K562 (cell line): ENCODE measurements around the gene ESRRB. TPM values are rescaled to one million over a fixed set of nuclear protein-coding genes. Genes with fewer than 3 reads are reported as not detected.

Experiments
- ATAC-seq: fragments of 200-7000 bp; cut with Tn5 transposase; 3 replicates; pipeline ENCODE4 v1.9.1; 2020; ENCODE audit warnings: moderate library complexity
- BruUV-seq: library from RNA; stranded (reverse); fragments of 400-500 nt; replicated peaks from 2 replicates; lab custom pipeline; 2021; lab: Mats Ljungman, UMichigan
- CTCF ChIA-PET: fragments of 300-600 bp; formaldehyde crosslinking; extraction: SDS; loops from one replicate; lab custom pipeline; 2021; ENCODE audit warnings: low intra/inter-chr PET ratio; lab: Yijun Ruan, JAX
- POLR2A ChIA-PET: fragments of 300-600, 350-650 bp; sonication (Branson Sonifier 250); formaldehyde crosslinking; extraction: SDS; loops from one replicate; lab custom pipeline; 2021; ENCODE audit warnings: antibody characterized with exemption, inconsistent platforms; lab: Yijun Ruan, JAX
- DNase-seq, 4 experiments: peaks; one replicate each; pipeline versions ENCODE4 v3.0.0 to v3.0.0-alpha.2; 2011 to 2018; ENCODE audit warnings: low spot score in 3 of 4, mixed read lengths in 3 of 4; ENCODE audit errors: extremely low read depth in 1 of 4
- FAIRE-seq: peaks from 2 replicates; lab custom pipeline; 2011; peaks lifted over from hg19 to GRCh38; lab: Jason Lieb, UNC
- H2AFZ ChIP-seq: 2 replicates; pipeline ENCODE4 v1.6.0; 2011; ENCODE audit warnings: low read depth, low read length, control low read depth, inconsistent platforms
- H3K27ac ChIP-seq: fragments of 200-600 bp; 3 replicates; pipeline ENCODE4 v1.8.0; 2011; ENCODE audit warnings: low read depth, mild to moderate bottlenecking, control low read depth, inconsistent platforms, low read length, moderate library complexity, mixed read lengths; ENCODE audit errors: extremely low read depth
- H3K27me3 ChIP-seq, 2 experiments: fragments of 300-600 bp in 1 of 2; 2 replicates in 1 of 2; 3 replicates in 1 of 2; pipeline versions ENCODE4 v1.6.0 to v1.8.0; 2011; ENCODE audit warnings: inconsistent platforms in 2 of 2, low read length in 2 of 2, mild to moderate bottlenecking in 1 of 2, mixed read lengths in 1 of 2, moderate library complexity in 1 of 2; ENCODE audit not compliant: control insufficient read depth in 2 of 2, insufficient read depth in 2 of 2
- H3K36me3 ChIP-seq: fragments of 300-600 bp; 3 replicates; pipeline ENCODE4 v1.8.0; 2011; ENCODE audit warnings: mild to moderate bottlenecking, low read length, inconsistent platforms; ENCODE audit not compliant: control insufficient read depth, insufficient read depth
- H3K4me1 ChIP-seq, 2 experiments: fragments of 200-600 bp in 1 of 2; replicated peaks in 1 of 2; 2 replicates in 1 of 2; 3 replicates in 1 of 2; pipeline versions ENCODE4 v1.5.1 to v1.8.0; 2011; ENCODE audit warnings: inconsistent platforms in 2 of 2, low read length in 2 of 2, mild to moderate bottlenecking in 1 of 2, mixed read lengths in 1 of 2, moderate library complexity in 1 of 2; ENCODE audit not compliant: control insufficient read depth in 2 of 2, insufficient read depth in 2 of 2
- H3K4me2 ChIP-seq: 2 replicates; pipeline ENCODE4 v1.6.1; 2011; ENCODE audit warnings: low read length, control low read depth, inconsistent platforms, mixed read lengths; ENCODE audit not compliant: insufficient read depth
- H3K4me3 ChIP-seq: fragments of 200-600 bp; sonication (generic), shearing (Covaris generic); 2 replicates; pipeline ENCODE4 v1.5.1; 2016; ENCODE audit warnings: control low read depth, inconsistent platforms
- H3K79me2 ChIP-seq: fragments of 200-600 bp; 3 replicates; pipeline ENCODE4 v1.8.0; 2011; ENCODE audit warnings: low read length, inconsistent platforms; ENCODE audit not compliant: control insufficient read depth, insufficient read depth
- H3K9ac ChIP-seq, 2 experiments: 2 replicates each; pipeline versions ENCODE4 v1.6.0 to v1.6.1; 2011; ENCODE audit warnings: low read depth in 2 of 2, low read length in 2 of 2, control low read depth in 1 of 2, inconsistent platforms in 1 of 2, mild to moderate bottlenecking in 1 of 2, mixed read lengths in 1 of 2; ENCODE audit not compliant: insufficient read depth in 1 of 2
- H3K9me1 ChIP-seq: one replicate; pipeline ENCODE4 v1.6.0; 2011; ENCODE audit warnings: inconsistent platforms, mild to moderate bottlenecking, low read length, moderate library complexity; ENCODE audit not compliant: control insufficient read depth, insufficient read depth
- H3K9me3 ChIP-seq: replicated peaks from 2 replicates; pipeline ENCODE4 v1.5.1; 2011; ENCODE audit warnings: low read depth, low read length, inconsistent platforms; ENCODE audit not compliant: control insufficient read depth, insufficient read depth
- H4K20me1 ChIP-seq: replicated peaks from 2 replicates; pipeline ENCODE4 v1.6.1; 2011; ENCODE audit warnings: low read length, inconsistent platforms, mixed read lengths; ENCODE audit not compliant: control insufficient read depth, insufficient read depth
- CTCF ChIP-seq, 3 experiments: IDR thresholded peaks in 2 of 3; conservative IDR thresholded peaks in 1 of 3; 2 replicates each; pipeline ENCODE4 v1.5.1; 2011 to 2012; ENCODE audit warnings: low read length in 3 of 3, mild to moderate bottlenecking in 3 of 3, control low read depth in 2 of 3, improper control_type of control experiment in 1 of 3, inconsistent platforms in 1 of 3, low read depth in 1 of 3, mixed read lengths in 1 of 3, moderate library complexity in 1 of 3; ENCODE audit not compliant: insufficient read depth in 2 of 3
- HINFP ChIP-seq: fragments of 450-650 bp; conservative IDR thresholded peaks from 2 replicates; pipeline ENCODE4 v1.6.1; 2016; ENCODE audit warnings: missing genetic modification characterization, low read depth, mild to moderate bottlenecking, control low read depth, missing compliant biosample characterization
- SAFB ChIP-seq: fragments of 200-400 bp; formaldehyde crosslinking; IDR thresholded peaks from 2 replicates; pipeline ENCODE4 v1.6.1; 2017; ENCODE audit warnings: low read depth, low read length, borderline replicate concordance
- SUPT5H ChIP-seq: fragments of 450-650 bp; IDR thresholded peaks from 2 replicates; pipeline ENCODE4 v1.6.1; 2016
- WGBS: fragments of 100-300 bp; shearing (Covaris generic); methylation state at CpG from one replicate; pipeline ENCODE4 v1.1.6; 2016; ENCODE audit warnings: low coverage, mixed read lengths; ENCODE audit not compliant: insufficient coverage; ENCODE audit errors: missing lambda C conversion rate; 5-methylcytosine and 5-hydroxymethylcytosine counted together
- in situ Hi-C: fragments of 300-500 bp; cut with MboI; formaldehyde crosslinking; loops from 4 replicates; pipeline ENCODE4 v1.15.0; 2018; ENCODE audit warnings: inconsistent platforms, mixed read lengths
- intact Hi-C: fragments of 100-400 bp; cut with micrococcal nuclease; formaldehyde crosslinking; loops from 2 replicates; pipeline ENCODE4 v1.14.2; 2022
- polyA plus RNA-seq, 8 experiments: library from polyadenylated mRNA; depleted of rRNA in 4 of 8; stranded (reverse) in 5 of 8; unstranded in 3 of 8; fragments of >200 nt; fragmentation: Nextera tagmentation in 2 of 8; fragmentation: Illumina TruSeq in 1 of 8; extraction: Ambion mirVana in 2 of 8; extraction: Trizol in 1 of 8; gene quantifications; 2 replicates each; pipeline versions ENCODE4 v1.2.1 to v1.2.3, GENCODE V29; 2011 to 2014; ENCODE audit warnings: inconsistent platforms in 1 of 8, missing spikeins in 1 of 8
- total RNA-seq, 7 experiments: library from RNA; depleted of rRNA in 6 of 7; stranded (reverse); fragments of >200 nt in 6 of 7; fragmentation: Illumina TruSeq in 2 of 7; extraction: Trizol in 2 of 7; gene quantifications; 2 replicates each; pipeline versions ENCODE4 v1.2.1 to v1.2.3, GENCODE V29; 2011 to 2021; ENCODE audit warnings: low replicate concordance in 1 of 7

Gene ESRRB
- total and polyA plus RNA-seq, 9 of the 15 experiments (the other 6 are each of a cell fraction or from before 2014, with no cell fraction given) = 3.2 to 24.7 (median 14.5) TPM

GRCh38 chr14:76424359-76424758 is 48.4 kb downstream of the ESRRB start:
- BruUV-seq = no TSS peak
- Histone ChIP-seq H2AFZ (no peak overlapping the region), H3K36me3 (no peaks in the 10 kb centered on the region), H3K9me1 (no peaks in the 10 kb centered on the region), H4K20me1 (no peaks in the 10 kb centered on the region), H3K27ac (no peak overlapping the region), H3K79me2 (no peaks in the 10 kb centered on the region), H3K9ac (no peak overlapping the region), H3K4me1 (no peaks in the 10 kb centered on the region), H3K9me3 (no peaks in the 10 kb centered on the region), H3K27me3 (no peaks in the 10 kb centered on the region), H3K4me3 (no peak overlapping the region), H3K4me2 (no peak overlapping the region)
- ATAC-seq (peak; percentile 73), FAIRE-seq (no peak), DNase-seq (peak in 1 of 4 experiments; percentile 3)
- in situ Hi-C loops (no loop called here), intact Hi-C loops (no loop called here)
- ChIA-PET CTCF (no interaction called here), POLR2A (interaction anchor here (0.7 kb wide), 1 partner anchor 189 kb away, joined by 3 read pairs; no protein-coding TSS in a partner anchor)
- no peak for TF ChIP-seq HINFP (tag)
- TF ChIP-seq SUPT5H = no peak
- 0 out of 6 replicates have a peak, but pooled peaks of 1 of the 3 experiments have one; percentile 14 for TF ChIP-seq CTCF (IDR thresholded peaks at IDR 0.05 in 2 of 3, conservative IDR thresholded peaks at IDR 0.05 in 1 of 3; ENCODE audit: insufficient read depth in 2 of 3, low read depth in 1 of 3, low read length in 3 of 3)
- TF ChIP-seq SAFB = no peak
- 43% methylated on average over 3 of the region's 4 CpGs for WGBS
